ENCODE measurements around the gene PLXNC1. TPM values are rescaled to one million over a fixed set of nuclear protein-coding genes. Genes with fewer than 3 reads are reported as not detected.

PLXNC1 gene
- total RNA-seq, 1 experiment from 2014 or later: 1.3 TPM

- H3K27ac Mint-ChIP-seq (ENCODE audit: unreplicated experiment): no peak overlapping the region
Measured at GRCh38 chr12:94338006-94338794, 189.8 kb downstream of the PLXNC1 start.

GRCh38 chr12:94340573-94340972 is 192.2 kb downstream of the PLXNC1 start:
- Mint-ChIP-seq H3K4me1 (ENCODE audit: low read depth, unreplicated experiment) (no peaks in the 10 kb centered on the region), H3K9me3 (ENCODE audit: low read depth, unreplicated experiment) (no peaks in the 10 kb centered on the region), H3K27me3 (ENCODE audit: unreplicated experiment) (no peaks in the 10 kb centered on the region), H3K27ac (ENCODE audit: unreplicated experiment) (no peak overlapping the region), H3K36me3 (ENCODE audit: insufficient read depth, unreplicated experiment) (no peaks in the 10 kb centered on the region), H3K4me3 (ENCODE audit: low read depth, unreplicated experiment) (no peak overlapping the region)
- no peak for TF ChIP-seq CTCF (IDR thresholded peaks at IDR 0.05; ENCODE audit: unreplicated experiment)
- CTCF ChIA-PET: no interaction called here
- DNase-seq: no peak
- no TSS peak for BruUV-seq (replicated peaks)
- intact Hi-C loops (cut with micrococcal nuclease; ENCODE audit: unreplicated experiment): no loop called here

More at GRCh38 chr12:94338006-94338794, 189.8 kb downstream of the PLXNC1 start:
- no peak overlapping the region for H3K4me3 Mint-ChIP-seq (ENCODE audit: low read depth, unreplicated experiment)
- H3K4me1 Mint-ChIP-seq (ENCODE audit: low read depth, unreplicated experiment): no peaks in the 10 kb centered on the region
- no TSS peak for BruUV-seq (replicated peaks)
- no peak for TF ChIP-seq CTCF (IDR thresholded peaks at IDR 0.05; ENCODE audit: unreplicated experiment)
- H3K36me3 Mint-ChIP-seq (ENCODE audit: insufficient read depth, unreplicated experiment): no peaks in the 10 kb centered on the region
- CTCF ChIA-PET: no interaction called here
- no peaks in the 10 kb centered on the region for H3K9me3 Mint-ChIP-seq (ENCODE audit: low read depth, unreplicated experiment)
- intact Hi-C loops (cut with micrococcal nuclease; ENCODE audit: unreplicated experiment): no loop called here
- no peak for DNase-seq
- H3K27me3 Mint-ChIP-seq (ENCODE audit: unreplicated experiment): no peaks in the 10 kb centered on the region

GRCh38 chr12:94353130-94353529 is 204.8 kb downstream of the PLXNC1 start:
- DNase-seq: no peak
- Mint-ChIP-seq H3K27ac (ENCODE audit: unreplicated experiment) (no peak overlapping the region), H3K4me3 (ENCODE audit: low read depth, unreplicated experiment) (no peak overlapping the region), H3K4me1 (ENCODE audit: low read depth, unreplicated experiment) (no peaks in the 10 kb centered on the region), H3K27me3 (ENCODE audit: unreplicated experiment) (no peaks in the 10 kb centered on the region), H3K9me3 (ENCODE audit: low read depth, unreplicated experiment) (peaks cover 14% of the 10 kb centered on the region), H3K36me3 (ENCODE audit: insufficient read depth, unreplicated experiment) (peaks cover 5% of the 10 kb centered on the region)
- intact Hi-C loops (cut with micrococcal nuclease; ENCODE audit: unreplicated experiment): no loop called here
- CTCF ChIA-PET: no interaction called here
- no TSS peak for BruUV-seq (replicated peaks)
- no peak for TF ChIP-seq CTCF (IDR thresholded peaks at IDR 0.05; ENCODE audit: unreplicated experiment)

Data from Calu3 (cell line).